HFFc6 (cell line): Measurements from ENCODE around the gene UGCG. TPM values are rescaled to one million over a fixed set of nuclear protein-coding genes. Genes with fewer than 3 reads are reported as not detected.

Source experiments
- DNase-seq: peaks from one replicate; pipeline ENCODE4 v3.0.0-alpha.2; 2018
- H3K27ac Mint-ChIP-seq: 2 replicates; pipeline ENCODE4 v1.8.0; 2020; ENCODE audit warnings: mild to moderate bottlenecking, mixed read lengths
- H3K27me3 Mint-ChIP-seq: 2 replicates; pipeline ENCODE4 v1.8.0; 2021; ENCODE audit warnings: mild to moderate bottlenecking, moderate library complexity, mixed read lengths; ENCODE audit not compliant: insufficient read depth
- H3K36me3 Mint-ChIP-seq: 2 replicates; pipeline ENCODE4 v1.8.0; 2021; ENCODE audit warnings: low read depth, mixed read lengths
- H3K4me1 Mint-ChIP-seq: 2 replicates; pipeline ENCODE4 v1.8.0; 2020; ENCODE audit warnings: low read depth, mixed read lengths
- H3K4me3 Mint-ChIP-seq: 2 replicates; pipeline ENCODE4 v1.8.0; 2020; ENCODE audit warnings: mild to moderate bottlenecking, moderate library complexity, mixed read lengths
- H3K9me3 Mint-ChIP-seq: 2 replicates; pipeline ENCODE4 v1.8.0; 2020; ENCODE audit warnings: mild to moderate bottlenecking, mixed read lengths
- total RNA-seq, 6 experiments: library from RNA; stranded (reverse); fragmentation: NEBNext Ultra II Directional; extraction: Animal tissue kit (Norgen Biotek cat#: 25700); gene quantifications; 2 replicates in 1 of 6; 3 replicates in 5 of 6; pipeline ENCODE4 v1.2.3, GENCODE V29; 2021
- TF ChIP-seq, protein P1 (sequence below): fragments of 200-600 bp; sonication (generic); IDR thresholded peaks from 2 replicates; pipeline ENCODE4 v1.5.0; 2021; ENCODE audit warnings: antibody characterized with exemption, mild to moderate bottlenecking

Gene UGCG
- total RNA-seq, 6 experiments from 2014 or later, result 45.5 to 82.3 (median 70.4) TPM

DNA sequence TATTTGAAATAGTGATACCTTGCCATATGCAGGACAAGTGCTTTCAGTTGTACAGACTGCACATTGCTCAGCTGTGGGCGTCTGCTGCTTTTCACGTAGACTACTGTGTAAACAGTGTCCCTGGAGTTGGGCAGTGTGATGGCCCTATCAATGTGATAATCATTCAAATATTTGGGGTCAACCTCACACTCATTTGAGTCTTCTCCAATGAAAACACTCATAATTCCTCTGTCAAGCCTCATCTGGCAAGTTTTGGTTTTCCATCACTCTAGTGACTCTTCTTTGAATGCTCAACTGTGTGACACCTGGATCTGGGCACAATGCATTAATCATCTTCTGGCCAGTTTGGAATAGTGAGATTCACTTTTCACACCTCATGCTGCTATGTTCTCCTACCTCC, 64.4 kb downstream of the UGCG start:
- TF ChIP-seq, protein P1, sequence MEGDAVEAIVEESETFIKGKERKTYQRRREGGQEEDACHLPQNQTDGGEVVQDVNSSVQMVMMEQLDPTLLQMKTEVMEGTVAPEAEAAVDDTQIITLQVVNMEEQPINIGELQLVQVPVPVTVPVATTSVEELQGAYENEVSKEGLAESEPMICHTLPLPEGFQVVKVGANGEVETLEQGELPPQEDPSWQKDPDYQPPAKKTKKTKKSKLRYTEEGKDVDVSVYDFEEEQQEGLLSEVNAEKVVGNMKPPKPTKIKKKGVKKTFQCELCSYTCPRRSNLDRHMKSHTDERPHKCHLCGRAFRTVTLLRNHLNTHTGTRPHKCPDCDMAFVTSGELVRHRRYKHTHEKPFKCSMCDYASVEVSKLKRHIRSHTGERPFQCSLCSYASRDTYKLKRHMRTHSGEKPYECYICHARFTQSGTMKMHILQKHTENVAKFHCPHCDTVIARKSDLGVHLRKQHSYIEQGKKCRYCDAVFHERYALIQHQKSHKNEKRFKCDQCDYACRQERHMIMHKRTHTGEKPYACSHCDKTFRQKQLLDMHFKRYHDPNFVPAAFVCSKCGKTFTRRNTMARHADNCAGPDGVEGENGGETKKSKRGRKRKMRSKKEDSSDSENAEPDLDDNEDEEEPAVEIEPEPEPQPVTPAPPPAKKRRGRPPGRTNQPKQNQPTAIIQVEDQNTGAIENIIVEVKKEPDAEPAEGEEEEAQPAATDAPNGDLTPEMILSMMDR, result no peak
- Mint-ChIP-seq H3K27me3 (no peaks in the 10 kb centered on the region; the same call in 1 of the 2 replicates), H3K4me3 (peak overlapping the region; percentile 23), H3K4me1 (peaks cover 77% of the 10 kb centered on the region), H3K27ac (peak overlapping the region; percentile 38), H3K9me3 (no peaks in the 10 kb centered on the region), H3K36me3 (peaks cover 5% of the 10 kb centered on the region; the same call in 1 of the 2 replicates)
- no peak for DNase-seq

DNA sequence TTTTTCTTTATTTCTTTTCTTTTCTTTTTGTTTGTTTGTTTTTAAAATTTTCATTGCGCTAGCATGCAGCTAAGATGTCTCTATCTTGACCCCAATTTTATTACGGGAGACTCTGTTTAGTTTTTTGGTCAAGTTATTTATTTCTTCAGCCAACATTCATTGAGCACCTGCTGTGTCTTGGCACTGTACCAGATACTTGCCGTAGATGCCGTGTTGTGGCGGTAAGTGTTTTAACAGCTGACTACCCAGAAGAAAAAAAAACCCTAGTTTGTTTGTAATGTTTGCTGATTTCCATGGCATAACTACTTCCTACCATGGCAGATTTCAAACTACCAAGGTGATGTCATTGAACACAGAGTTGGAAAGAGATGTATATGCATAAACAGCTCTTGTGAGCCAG, 65.0 kb downstream of the UGCG start:
- DNase-seq, result no peak
- no peaks in the 10 kb centered on the region for H3K9me3 Mint-ChIP-seq
- no peak overlapping the region; the same call in 1 of the 2 replicates for H3K27ac Mint-ChIP-seq
- TF ChIP-seq, protein P1, result no peak
- peaks cover 5% of the 10 kb centered on the region; the same call in 1 of the 2 replicates for H3K36me3 Mint-ChIP-seq
- H3K27me3 Mint-ChIP-seq, result no peaks in the 10 kb centered on the region; the same call in 1 of the 2 replicates
- H3K4me3 Mint-ChIP-seq, result peak overlapping the region; percentile 23; the same call in 1 of the 2 replicates
- peaks cover 82% of the 10 kb centered on the region for H3K4me1 Mint-ChIP-seq

DNA sequence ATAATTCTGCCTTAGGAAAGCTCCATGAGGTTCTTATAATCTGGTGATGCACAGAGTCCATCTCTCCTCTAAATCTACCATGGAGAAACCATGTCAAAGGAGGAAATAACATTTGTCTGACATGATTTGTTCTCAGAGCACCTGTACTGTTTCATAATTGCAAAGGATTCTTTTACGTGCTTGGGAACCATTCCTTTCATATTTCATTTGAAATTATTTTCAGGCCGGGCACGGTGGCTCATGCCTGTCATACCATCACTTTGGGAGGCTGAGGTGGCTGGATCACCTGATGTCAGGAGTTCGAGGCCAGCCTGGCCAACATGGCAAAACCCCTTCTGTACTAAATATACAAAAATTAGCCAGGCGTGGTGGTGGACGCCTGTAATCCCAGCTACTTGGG, 65.4 kb downstream of the UGCG start:
- H3K27me3 Mint-ChIP-seq, result no peaks in the 10 kb centered on the region; the same call in 1 of the 2 replicates
- no peak for DNase-seq
- peaks cover 5% of the 10 kb centered on the region; the same call in 1 of the 2 replicates for H3K36me3 Mint-ChIP-seq
- peaks cover 86% of the 10 kb centered on the region for H3K4me1 Mint-ChIP-seq
- H3K4me3 Mint-ChIP-seq, result no peak overlapping the region
- H3K27ac Mint-ChIP-seq, result no peak overlapping the region
- no peaks in the 10 kb centered on the region for H3K9me3 Mint-ChIP-seq
- TF ChIP-seq, protein P1, result no peak

DNA sequence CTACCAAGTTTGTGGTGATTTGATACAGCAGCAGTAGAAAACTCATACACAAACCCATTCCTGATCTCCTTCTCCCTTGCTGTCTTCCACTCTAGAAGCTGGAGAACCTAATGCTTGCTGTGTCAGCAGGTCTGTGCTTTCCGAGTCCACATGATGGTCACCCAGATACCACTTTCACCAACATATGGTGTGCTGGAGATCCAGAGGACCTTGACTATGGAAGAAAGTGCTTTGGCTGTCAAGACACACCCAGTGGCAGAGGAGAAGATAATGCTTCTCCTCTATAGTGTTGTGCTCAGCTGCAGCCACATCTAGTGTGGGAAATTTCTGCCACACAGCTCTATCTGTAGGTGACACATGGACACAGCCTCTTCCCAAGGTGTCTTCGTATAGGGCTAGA, 67.4 kb downstream of the UGCG start:
- peaks cover 5% of the 10 kb centered on the region; the same call in 1 of the 2 replicates for H3K36me3 Mint-ChIP-seq
- H3K27ac Mint-ChIP-seq, result peak overlapping the region; percentile 57
- no peaks in the 10 kb centered on the region for H3K9me3 Mint-ChIP-seq
- peaks cover 69% of the 10 kb centered on the region for H3K4me1 Mint-ChIP-seq
- TF ChIP-seq, protein P1, result no peak
- H3K27me3 Mint-ChIP-seq, result no peaks in the 10 kb centered on the region; the same call in 1 of the 2 replicates
- H3K4me3 Mint-ChIP-seq, result no peak overlapping the region
- DNase-seq, result no peak

DNA sequence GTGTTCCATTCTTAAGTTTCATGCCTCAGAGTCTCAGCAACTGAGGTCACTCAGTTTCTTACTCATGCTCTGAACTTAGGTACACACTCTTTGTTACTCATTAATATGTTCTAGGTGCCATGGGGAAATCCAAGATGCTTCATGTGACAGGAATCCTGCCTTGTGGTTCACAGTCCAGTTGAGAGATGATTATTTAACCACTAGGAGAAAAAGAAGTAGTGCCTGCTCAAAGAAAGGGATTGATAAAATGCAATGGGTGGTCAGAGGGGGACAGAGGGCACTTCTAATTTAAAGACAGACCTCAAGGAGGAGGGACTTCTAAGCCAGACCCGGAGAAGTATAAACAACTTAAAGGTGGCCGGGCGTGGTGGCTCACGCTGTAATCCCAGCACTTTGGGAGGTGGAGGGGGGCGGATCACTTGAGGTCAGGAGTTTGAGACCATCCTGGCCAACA, 69.0 kb downstream of the UGCG start:
- H3K4me3 Mint-ChIP-seq, result peak overlapping the region; percentile 56
- TF ChIP-seq, protein P1, result peak; percentile 28
- peak overlapping the region; percentile 80 for H3K27ac Mint-ChIP-seq
- DNase-seq, result peak; percentile 97
- no peaks in the 10 kb centered on the region for H3K9me3 Mint-ChIP-seq
- H3K27me3 Mint-ChIP-seq, result no peaks in the 10 kb centered on the region
- H3K4me1 Mint-ChIP-seq, result peaks cover 53% of the 10 kb centered on the region
- peaks cover 5% of the 10 kb centered on the region; the same call in 1 of the 2 replicates for H3K36me3 Mint-ChIP-seq
